Endothelial cell of umbilical vein (primary cell): ENCODE data around the gene CDC16.

ENCODE experiments used
- CTCF ChIP-seq, 2 donors: IDR thresholded peaks; 1 replicate in 1 of 2; 2 replicates in 1 of 2; pipeline ENCODE4 v1.5.1; 2011; ENCODE audit warnings: low read length in 2 of 2, mild to moderate bottlenecking in 2 of 2, moderate library complexity in 2 of 2, control low read depth in 1 of 2, inconsistent platforms in 1 of 2, low read depth in 1 of 2; ENCODE audit not compliant: insufficient read depth in 1 of 2; ENCODE audit errors: extremely low read depth in 1 of 2
- EZH2 ChIP-seq: IDR thresholded peaks from 2 replicates; pipeline ENCODE4 v1.6.1; 2012; ENCODE audit warnings: borderline replicate concordance, low read depth, mild to moderate bottlenecking, moderate library complexity, low read length, inconsistent platforms; ENCODE audit not compliant: severe bottlenecking
- FOS ChIP-seq: IDR thresholded peaks from 2 replicates; pipeline ENCODE4 v1.6.1; 2011; ENCODE audit warnings: mild to moderate bottlenecking, low read length, moderate library complexity, borderline replicate concordance; ENCODE audit not compliant: insufficient read depth
- GATA2 ChIP-seq: IDR thresholded peaks from 2 replicates; pipeline ENCODE4 v1.7.0; 2011; ENCODE audit warnings: low read depth, mild to moderate bottlenecking, moderate library complexity, mixed read lengths, low read length; ENCODE audit not compliant: insufficient read length, insufficient read depth
- JUN ChIP-seq: IDR thresholded peaks from 2 replicates; pipeline ENCODE4 v1.6.1; 2011; ENCODE audit warnings: borderline replicate concordance, low read depth; ENCODE audit not compliant: insufficient read length, insufficient read depth
- MAX ChIP-seq: IDR thresholded peaks from 2 replicates; pipeline ENCODE4 v1.6.1; 2011; ENCODE audit not compliant: insufficient read depth, insufficient read length
- MYC ChIP-seq: IDR thresholded peaks from one replicate; pipeline ENCODE4 v1.6.1; 2011; ENCODE audit warnings: mild to moderate bottlenecking, low read depth, low read length
- POLR2A ChIP-seq: IDR thresholded peaks from 2 replicates; pipeline ENCODE4 v1.6.1; 2012; ENCODE audit warnings: low read depth, mild to moderate bottlenecking, control low read depth, low read length
- POLR2AphosphoS5 ChIP-seq: IDR thresholded peaks from 2 replicates; pipeline ENCODE4 v1.6.1; 2012; ENCODE audit warnings: low read depth, mild to moderate bottlenecking, control low read depth, low read length, moderate library complexity; ENCODE audit not compliant: insufficient read depth

GRCh38 chr13:114222461-114222968, 12.2 kb upstream of the CDC16 start:
- TF ChIP-seq POLR2A (no peak), MAX (no peak), CTCF (IDR thresholded peaks at IDR 0.05; ENCODE audit: extremely low read depth in 1 of 2, insufficient read depth in 1 of 2, low read depth in 1 of 2, low read length in 2 of 2) (no peak), EZH2 (no peak), POLR2AphosphoS5 (no peak), FOS (no peak), MYC (no peak), JUN (no peak), GATA2 (no peak)
